NB4 (cell line): Measurements from ENCODE around the gene CERS2.

Source experiments
- CTCF ChIP-seq: IDR thresholded peaks from one replicate; pipeline ENCODE4 v1.5.1; 2012; ENCODE audit warnings: low read depth, low read length
- MAX ChIP-seq: IDR thresholded peaks from 2 replicates; pipeline ENCODE4 v1.6.1; 2011; ENCODE audit warnings: low read depth, low read length
- MYC ChIP-seq: IDR thresholded peaks from 2 replicates; pipeline ENCODE4 v1.6.1; 2011; ENCODE audit warnings: low read depth, low read length
- POLR2A ChIP-seq: IDR thresholded peaks from 2 replicates; pipeline ENCODE4 v1.6.1; 2011; ENCODE audit warnings: mild to moderate bottlenecking; ENCODE audit not compliant: insufficient read length; ENCODE audit errors: extremely low read depth

DNA sequence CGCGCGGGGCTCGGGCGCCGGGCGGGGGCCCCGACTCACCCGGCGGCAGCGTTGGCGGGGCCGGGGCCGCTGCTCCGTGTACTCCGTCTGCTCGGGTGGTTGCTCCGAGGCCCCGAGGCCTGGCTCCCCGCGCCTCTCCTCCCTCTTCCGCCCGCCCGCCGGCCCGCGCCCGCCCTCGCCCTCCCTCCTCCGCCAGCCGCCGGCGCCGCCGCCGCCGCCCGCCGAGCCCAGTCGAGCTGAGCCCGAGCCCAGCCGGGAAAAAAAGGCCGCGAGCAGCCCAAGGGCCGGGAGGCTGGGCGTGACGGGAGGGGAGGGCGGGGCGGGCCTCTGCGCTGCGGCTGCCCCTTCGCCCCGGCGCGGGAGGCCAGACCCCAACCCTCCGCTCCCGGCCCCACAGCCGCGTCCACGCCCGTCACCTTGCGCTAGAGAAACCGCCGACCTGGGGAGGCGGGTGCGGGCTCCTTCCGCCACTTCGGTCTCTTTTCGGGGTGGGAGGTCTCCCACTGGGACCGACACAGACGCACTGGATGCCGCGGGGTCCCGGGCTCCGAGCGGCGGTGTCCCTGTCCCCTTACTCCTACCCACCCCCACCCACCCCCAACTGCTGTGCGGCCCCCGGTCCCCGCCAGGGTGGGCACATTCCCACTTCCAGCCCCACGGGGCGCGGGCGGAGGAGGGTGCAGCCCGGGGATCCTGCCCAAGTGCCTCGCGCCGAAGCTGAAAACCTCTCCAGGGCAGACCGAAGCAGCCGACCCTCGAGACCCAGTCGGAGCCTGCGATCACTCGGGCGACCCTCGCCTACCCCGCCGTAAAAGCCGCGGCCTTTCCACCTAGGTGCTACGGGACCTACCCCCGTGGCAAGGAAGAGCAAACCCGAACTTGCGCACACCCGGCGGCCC, at the start of gene CERS2:
- TF ChIP-seq CTCF (no peak), POLR2A (peak; percentile 40), MYC (no peak), MAX (no peak)
